IPS-18a (cell line): ENCODE measurements around the gene ABTB2.
"Not testable (repeated sequence)": the region's sequence is repeated elsewhere in the genome, so short reads cannot be mapped to it uniquely, and the experiment has no call there.

Experiments used
- H3K27ac ChIP-seq: one replicate; pipeline ENCODE4 v1.5.1; 2013; ENCODE audit warnings: low read length
- H3K27me3 ChIP-seq: one replicate; pipeline ENCODE4 v1.6.1; 2013; ENCODE audit warnings: mild to moderate bottlenecking, low read length; ENCODE audit not compliant: control insufficient read depth, insufficient read depth
- H3K36me3 ChIP-seq: one replicate; pipeline ENCODE4 v1.6.1; 2013; ENCODE audit warnings: low read depth, low read length; ENCODE audit not compliant: control insufficient read depth
- H3K4me1 ChIP-seq: one replicate; pipeline ENCODE4 v1.6.1; 2013; ENCODE audit warnings: low read depth, low read length; ENCODE audit not compliant: control insufficient read depth
- H3K4me3 ChIP-seq: one replicate; pipeline ENCODE4 v1.5.1; 2013; ENCODE audit warnings: low read length
- H3K9ac ChIP-seq: one replicate; pipeline ENCODE4 v1.6.1; 2013; ENCODE audit warnings: mild to moderate bottlenecking, low read length, moderate library complexity
- H3K9me3 ChIP-seq: one replicate; pipeline ENCODE4 v1.6.1; 2013; ENCODE audit warnings: low read depth, low read length; ENCODE audit not compliant: control insufficient read depth

The ABTB2 gene

GRCh38 chr11:34184505-34185015 is 173.2 kb downstream of the ABTB2 start:
- H3K27ac ChIP-seq = no peak overlapping the region

GRCh38 chr11:34183848-34184391 is 173.9 kb downstream of the ABTB2 start:
- Histone ChIP-seq H3K4me1 (peaks cover 31% of the 10 kb centered on the region), H3K27ac (no peak overlapping the region), H3K9ac (no peak overlapping the region), H3K27me3 (no peaks in the 10 kb centered on the region), H3K36me3 (no peaks in the 10 kb centered on the region), H3K9me3 (no peaks in the 10 kb centered on the region), H3K4me3 (no peak overlapping the region)

More at GRCh38 chr11:34184505-34185015, 173.2 kb downstream of the ABTB2 start:
- H3K9ac ChIP-seq = no peak overlapping the region
- H3K9me3 ChIP-seq = no peaks in the 10 kb centered on the region
- H3K36me3 ChIP-seq = no peaks in the 10 kb centered on the region
- peaks cover 31% of the 10 kb centered on the region for H3K4me1 ChIP-seq
- no peaks in the 10 kb centered on the region for H3K27me3 ChIP-seq
- H3K4me3 ChIP-seq = no peak overlapping the region

GRCh38 chr11:34182921-34183685 is 174.7 kb downstream of the ABTB2 start:
- no peaks in the 10 kb centered on the region for H3K9me3 ChIP-seq
- no peaks in the 10 kb centered on the region for H3K36me3 ChIP-seq
- H3K9ac ChIP-seq = no peak overlapping the region
- H3K27ac ChIP-seq = no peak overlapping the region
- no peaks in the 10 kb centered on the region for H3K27me3 ChIP-seq
- no peak overlapping the region for H3K4me3 ChIP-seq
- peaks cover 23% of the 10 kb centered on the region for H3K4me1 ChIP-seq

- H3K36me3 ChIP-seq = no peaks in the 10 kb centered on the region
- no peak overlapping the region for H3K4me3 ChIP-seq
- H3K27ac ChIP-seq = no peak overlapping the region
- no peaks in the 10 kb centered on the region for H3K9me3 ChIP-seq
- H3K9ac ChIP-seq = no peak overlapping the region
- H3K27me3 ChIP-seq = no peaks in the 10 kb centered on the region
- peaks cover 20% of the 10 kb centered on the region for H3K4me1 ChIP-seq
Measured at GRCh38 chr11:34182425-34182824, 175.4 kb downstream of the ABTB2 start.

GRCh38 chr11:34181856-34182405 is 175.9 kb downstream of the ABTB2 start:
- H3K27ac ChIP-seq = no peak overlapping the region
- H3K4me3 ChIP-seq = no peak overlapping the region
- peaks cover 17% of the 10 kb centered on the region for H3K4me1 ChIP-seq
- H3K9me3 ChIP-seq = no peaks in the 10 kb centered on the region
- H3K9ac ChIP-seq = no peak overlapping the region
- no peaks in the 10 kb centered on the region for H3K36me3 ChIP-seq
- H3K27me3 ChIP-seq = no peaks in the 10 kb centered on the region

- Histone ChIP-seq H3K27me3 (no peaks in the 10 kb centered on the region), H3K4me1 (peaks cover 10% of the 10 kb centered on the region), H3K9ac (no peak overlapping the region), H3K9me3 (no peaks in the 10 kb centered on the region), H3K27ac (no peak overlapping the region), H3K36me3 (no peaks in the 10 kb centered on the region), H3K4me3 (no peak overlapping the region)
Measured at GRCh38 chr11:34181251-34181650, 176.6 kb downstream of the ABTB2 start.

GRCh38 chr11:34180814-34181165 is 177.0 kb downstream of the ABTB2 start:
- not testable (repeated sequence) for H3K4me1 ChIP-seq, H3K9ac ChIP-seq, H3K9me3 ChIP-seq, H3K36me3 ChIP-seq, H3K4me3 ChIP-seq, H3K27ac ChIP-seq, H3K27me3 ChIP-seq

- no peak overlapping the region for H3K9ac ChIP-seq
- no peak overlapping the region for H3K27ac ChIP-seq
- H3K4me3 ChIP-seq = no peak overlapping the region
- H3K27me3 ChIP-seq = peaks cover 4% of the 10 kb centered on the region
- no peaks in the 10 kb centered on the region for H3K36me3 ChIP-seq
- H3K9me3 ChIP-seq = no peaks in the 10 kb centered on the region
- no peaks in the 10 kb centered on the region for H3K4me1 ChIP-seq
Measured at GRCh38 chr11:34180040-34180813, 177.6 kb downstream of the ABTB2 start.

- Histone ChIP-seq H3K9me3 (no peaks in the 10 kb centered on the region), H3K27ac (no peak overlapping the region), H3K36me3 (no peaks in the 10 kb centered on the region), H3K27me3 (peaks cover 6% of the 10 kb centered on the region), H3K9ac (no peak overlapping the region), H3K4me1 (peaks cover 4% of the 10 kb centered on the region), H3K4me3 (no peak overlapping the region)
Measured at GRCh38 chr11:34179026-34179675, 178.7 kb downstream of the ABTB2 start.

- no peak overlapping the region for H3K27ac ChIP-seq
- no peaks in the 10 kb centered on the region for H3K9me3 ChIP-seq
- no peak overlapping the region for H3K9ac ChIP-seq
- no peaks in the 10 kb centered on the region for H3K36me3 ChIP-seq
- peaks cover 10% of the 10 kb centered on the region for H3K27me3 ChIP-seq
- peaks cover 4% of the 10 kb centered on the region for H3K4me1 ChIP-seq
- no peak overlapping the region for H3K4me3 ChIP-seq
Measured at GRCh38 chr11:34178209-34178821, 179.5 kb downstream of the ABTB2 start.

GRCh38 chr11:34176751-34177209 is 181.0 kb downstream of the ABTB2 start:
- H3K9ac ChIP-seq = no peak overlapping the region
- H3K27ac ChIP-seq = no peak overlapping the region
- H3K4me3 ChIP-seq = no peak overlapping the region
- H3K36me3 ChIP-seq = no peaks in the 10 kb centered on the region
- H3K4me1 ChIP-seq = peaks cover 4% of the 10 kb centered on the region
- no peaks in the 10 kb centered on the region for H3K9me3 ChIP-seq
- peaks cover 10% of the 10 kb centered on the region for H3K27me3 ChIP-seq
